K562 (cell line): Measurements from ENCODE around the gene KPTN. TPM values are rescaled to one million over a fixed set of nuclear protein-coding genes. Genes with fewer than 3 reads are reported as not detected.
A peak's percentile ranks its signal among the peaks of the same experiment; 100 is the strongest.

ENCODE experiments used
- ATAC-seq: fragments of 200-7000 bp; cut with Tn5 transposase; 3 replicates; pipeline ENCODE4 v1.9.1; 2020; ENCODE audit warnings: moderate library complexity
- BruUV-seq: library from RNA; stranded (reverse); fragments of 400-500 nt; replicated peaks from 2 replicates; lab custom pipeline; 2021; lab: Mats Ljungman, UMichigan
- CTCF ChIA-PET: fragments of 300-600 bp; formaldehyde crosslinking; extraction: SDS; loops from one replicate; lab custom pipeline; 2021; ENCODE audit warnings: low intra/inter-chr PET ratio; lab: Yijun Ruan, JAX
- POLR2A ChIA-PET: fragments of 300-600, 350-650 bp; sonication (Branson Sonifier 250); formaldehyde crosslinking; extraction: SDS; loops from one replicate; lab custom pipeline; 2021; ENCODE audit warnings: antibody characterized with exemption, inconsistent platforms; lab: Yijun Ruan, JAX
- DNase-seq, 4 experiments: peaks; one replicate each; pipeline versions ENCODE4 v3.0.0 to v3.0.0-alpha.2; 2011 to 2018; ENCODE audit warnings: low spot score in 3 of 4, mixed read lengths in 3 of 4; ENCODE audit errors: extremely low read depth in 1 of 4
- FAIRE-seq: peaks from 2 replicates; lab custom pipeline; 2011; peaks lifted over from hg19 to GRCh38; lab: Jason Lieb, UNC
- H2AFZ ChIP-seq: 2 replicates; pipeline ENCODE4 v1.6.0; 2011; ENCODE audit warnings: low read depth, low read length, control low read depth, inconsistent platforms
- H3K27ac ChIP-seq: fragments of 200-600 bp; 3 replicates; pipeline ENCODE4 v1.8.0; 2011; ENCODE audit warnings: low read depth, mild to moderate bottlenecking, control low read depth, inconsistent platforms, low read length, moderate library complexity, mixed read lengths; ENCODE audit errors: extremely low read depth
- H3K27me3 ChIP-seq, 2 experiments: fragments of 300-600 bp in 1 of 2; 2 replicates in 1 of 2; 3 replicates in 1 of 2; pipeline versions ENCODE4 v1.6.0 to v1.8.0; 2011; ENCODE audit warnings: inconsistent platforms in 2 of 2, low read length in 2 of 2, mild to moderate bottlenecking in 1 of 2, mixed read lengths in 1 of 2, moderate library complexity in 1 of 2; ENCODE audit not compliant: control insufficient read depth in 2 of 2, insufficient read depth in 2 of 2
- H3K36me3 ChIP-seq: fragments of 300-600 bp; 3 replicates; pipeline ENCODE4 v1.8.0; 2011; ENCODE audit warnings: mild to moderate bottlenecking, low read length, inconsistent platforms; ENCODE audit not compliant: control insufficient read depth, insufficient read depth
- H3K4me1 ChIP-seq, 2 experiments: fragments of 200-600 bp in 1 of 2; replicated peaks in 1 of 2; 2 replicates in 1 of 2; 3 replicates in 1 of 2; pipeline versions ENCODE4 v1.5.1 to v1.8.0; 2011; ENCODE audit warnings: inconsistent platforms in 2 of 2, low read length in 2 of 2, mild to moderate bottlenecking in 1 of 2, mixed read lengths in 1 of 2, moderate library complexity in 1 of 2; ENCODE audit not compliant: control insufficient read depth in 2 of 2, insufficient read depth in 2 of 2
- H3K4me2 ChIP-seq: 2 replicates; pipeline ENCODE4 v1.6.1; 2011; ENCODE audit warnings: low read length, control low read depth, inconsistent platforms, mixed read lengths; ENCODE audit not compliant: insufficient read depth
- H3K4me3 ChIP-seq: fragments of 200-600 bp; sonication (generic), shearing (Covaris generic); 2 replicates; pipeline ENCODE4 v1.5.1; 2016; ENCODE audit warnings: control low read depth, inconsistent platforms
- H3K79me2 ChIP-seq: fragments of 200-600 bp; 3 replicates; pipeline ENCODE4 v1.8.0; 2011; ENCODE audit warnings: low read length, inconsistent platforms; ENCODE audit not compliant: control insufficient read depth, insufficient read depth
- H3K9ac ChIP-seq, 2 experiments: 2 replicates each; pipeline versions ENCODE4 v1.6.0 to v1.6.1; 2011; ENCODE audit warnings: low read depth in 2 of 2, low read length in 2 of 2, control low read depth in 1 of 2, inconsistent platforms in 1 of 2, mild to moderate bottlenecking in 1 of 2, mixed read lengths in 1 of 2; ENCODE audit not compliant: insufficient read depth in 1 of 2
- H3K9me1 ChIP-seq: one replicate; pipeline ENCODE4 v1.6.0; 2011; ENCODE audit warnings: inconsistent platforms, mild to moderate bottlenecking, low read length, moderate library complexity; ENCODE audit not compliant: control insufficient read depth, insufficient read depth
- H3K9me3 ChIP-seq: replicated peaks from 2 replicates; pipeline ENCODE4 v1.5.1; 2011; ENCODE audit warnings: low read depth, low read length, inconsistent platforms; ENCODE audit not compliant: control insufficient read depth, insufficient read depth
- H4K20me1 ChIP-seq: replicated peaks from 2 replicates; pipeline ENCODE4 v1.6.1; 2011; ENCODE audit warnings: low read length, inconsistent platforms, mixed read lengths; ENCODE audit not compliant: control insufficient read depth, insufficient read depth
- CHD2 ChIP-seq: IDR thresholded peaks from 2 replicates; pipeline ENCODE4 v1.6.1; 2011; ENCODE audit warnings: low read depth, low read length
- COPS2 ChIP-seq: fragments of 450-650 bp; conservative IDR thresholded peaks from 2 replicates; pipeline ENCODE4 v1.6.1; 2016; ENCODE audit warnings: mild to moderate bottlenecking, moderate library complexity
- EGR1 ChIP-seq: fragments of 450-650 bp; conservative IDR thresholded peaks from 2 replicates; pipeline ENCODE4 v1.6.1; 2017; ENCODE audit warnings: mild to moderate bottlenecking
- ESRRB ChIP-seq: fragments of 250-450 bp; sonication (Bioruptor Pico); IDR thresholded peaks from 2 replicates; pipeline ENCODE4 v1.5.0; 2020; ENCODE audit warnings: mild to moderate bottlenecking, moderate library complexity, borderline replicate concordance
- LEF1 ChIP-seq: fragments of 450-650 bp; IDR thresholded peaks from 2 replicates; pipeline ENCODE4 v1.6.1; 2016; ENCODE audit warnings: mild to moderate bottlenecking
- PRDM10 ChIP-seq: fragments of 450-650 bp; IDR thresholded peaks from 2 replicates; pipeline ENCODE4 v1.6.1; 2018; ENCODE audit not compliant: partially characterized antibody
- REST ChIP-seq, 2 experiments: fragments of 450-650 bp; formaldehyde crosslinking in 1 of 2; IDR thresholded peaks; 2 replicates each; pipeline versions ENCODE4 v1.4.0 to v1.6.1; 2014 to 2020; ENCODE audit warnings: mild to moderate bottlenecking in 2 of 2, borderline replicate concordance in 1 of 2, low read depth in 1 of 2
- TSC22D4 ChIP-seq: fragments of 450-650 bp; IDR thresholded peaks from 2 replicates; pipeline ENCODE4 v1.6.1; 2016; ENCODE audit warnings: missing genetic modification characterization, missing biosample characterization, control low read depth
- ZFP36 ChIP-seq: fragments of 150-350 bp; IDR thresholded peaks from 2 replicates; pipeline ENCODE4 v1.6.1; 2018; ENCODE audit warnings: low read length, low read depth; ENCODE audit not compliant: partially characterized antibody
- ZNF217 ChIP-seq: sonication (generic); formaldehyde crosslinking; IDR thresholded peaks from 2 replicates; pipeline ENCODE4 v1.8.0; 2022; ENCODE audit warnings: mild to moderate bottlenecking, missing genetic modification reagents
- ZNF41 ChIP-seq: fragments of 250-450 bp; sonication (Bioruptor Pico); conservative IDR thresholded peaks from 2 replicates; pipeline ENCODE4 v1.4.0; 2020; ENCODE audit warnings: mild to moderate bottlenecking
- WGBS: fragments of 100-300 bp; shearing (Covaris generic); methylation state at CpG from one replicate; pipeline ENCODE4 v1.1.6; 2016; ENCODE audit warnings: low coverage, mixed read lengths; ENCODE audit not compliant: insufficient coverage; ENCODE audit errors: missing lambda C conversion rate; 5-methylcytosine and 5-hydroxymethylcytosine counted together
- in situ Hi-C: fragments of 300-500 bp; cut with MboI; formaldehyde crosslinking; loops from 4 replicates; pipeline ENCODE4 v1.15.0; 2018; ENCODE audit warnings: inconsistent platforms, mixed read lengths
- intact Hi-C: fragments of 100-400 bp; cut with micrococcal nuclease; formaldehyde crosslinking; loops from 2 replicates; pipeline ENCODE4 v1.14.2; 2022
- polyA plus RNA-seq, 8 experiments: library from polyadenylated mRNA; depleted of rRNA in 4 of 8; stranded (reverse) in 5 of 8; unstranded in 3 of 8; fragments of >200 nt; fragmentation: Nextera tagmentation in 2 of 8; fragmentation: Illumina TruSeq in 1 of 8; extraction: Ambion mirVana in 2 of 8; extraction: Trizol in 1 of 8; gene quantifications; 2 replicates each; pipeline versions ENCODE4 v1.2.1 to v1.2.3, GENCODE V29; 2011 to 2014; ENCODE audit warnings: inconsistent platforms in 1 of 8, missing spikeins in 1 of 8
- total RNA-seq, 7 experiments: library from RNA; depleted of rRNA in 6 of 7; stranded (reverse); fragments of >200 nt in 6 of 7; fragmentation: Illumina TruSeq in 2 of 7; extraction: Trizol in 2 of 7; gene quantifications; 2 replicates each; pipeline versions ENCODE4 v1.2.1 to v1.2.3, GENCODE V29; 2011 to 2021; ENCODE audit warnings: low replicate concordance in 1 of 7

KPTN gene
- total and polyA plus RNA-seq, 9 of the 15 experiments (the other 6 are each of a cell fraction or from before 2014, with no cell fraction given) = 0.56 to 18.2 (median 8.5) TPM

GRCh38 chr19:47450478-47450877 lies 33.5 kb downstream of the KPTN start:
- DNase-seq (no peak), FAIRE-seq (no peak), ATAC-seq (no peak)
- H3K36me3 ChIP-seq = no peaks in the 10 kb centered on the region
- no peak overlapping the region for H2AFZ ChIP-seq
- ChIA-PET CTCF (no interaction called here), POLR2A (interaction anchor here (0.8 kb wide), 1 partner anchor 9 kb away, joined by 3 read pairs; no protein-coding TSS in a partner anchor)
- intact Hi-C loops (no loop called here), in situ Hi-C loops (no loop called here)
- WGBS = 7% methylated on average over 6 of the region's 7 CpGs
- H3K27me3 ChIP-seq = peaks cover 8 to 30% of the 10 kb centered on the region in 2 experiments; a peak in 4 of 5 replicates
- H3K9me1 ChIP-seq = no peaks in the 10 kb centered on the region
- H3K27ac ChIP-seq = no peak overlapping the region
- H3K9ac ChIP-seq = no peak overlapping the region
- H3K4me3 ChIP-seq = no peak overlapping the region
- H3K79me2 ChIP-seq = no peaks in the 10 kb centered on the region
- no peaks in the 10 kb centered on the region for H4K20me1 ChIP-seq
- BruUV-seq = no TSS peak
- peaks cover 10 to 28% of the 10 kb centered on the region in 2 experiments; a peak in 4 of 5 replicates for H3K4me1 ChIP-seq
- no peaks in the 10 kb centered on the region for H3K9me3 ChIP-seq
- H3K4me2 ChIP-seq = no peak overlapping the region
- no peak for TF ChIP-seq CHD2
- TF ChIP-seq LEF1 = no peak
- no peak for TF ChIP-seq PRDM10
- TF ChIP-seq ZNF41 (CRISPR knock-in tag) = no peak
- no peak for TF ChIP-seq ESRRB (CRISPR knock-in tag)
- peak; percentile 31 for TF ChIP-seq REST (IDR thresholded peaks at IDR 0.05; ENCODE audit: borderline replicate concordance)
- no peak for TF ChIP-seq REST (CRISPR knock-in tag; IDR thresholded peaks at IDR 0.05; ENCODE audit: low read depth)
- TF ChIP-seq TSC22D4 (tag) = no peak
- no peak for TF ChIP-seq COPS2
- no peak for TF ChIP-seq ZNF217 (CRISPR knock-in tag)
- TF ChIP-seq ZFP36 = no peak
- TF ChIP-seq EGR1 = 0 out of 2 replicates have a peak, but pooled peaks have one; percentile 18
